ENCODE measurements around the gene SBF2. TPM values are rescaled to one million over a fixed set of nuclear protein-coding genes. Genes with fewer than 3 reads are reported as not detected.

Gene SBF2
- total and polyA plus RNA-seq, 9 of the 15 experiments (the other 6 are each of a cell fraction or from before 2014, with no cell fraction given), result 0.80 to 9.5 (median 5.0) TPM

GRCh38 chr11:9739123-9739900, 554.7 kb downstream of the SBF2 start:
- no peak overlapping the region for H3K4me2 ChIP-seq (ENCODE audit: insufficient read depth, low read length)
- in situ Hi-C loops (cut with MboI), result no loop called here
- no peak for TF ChIP-seq DIDO1 (tag; IDR thresholded peaks at IDR 0.05; ENCODE audit: low read depth)
- TF ChIP-seq GMEB1 (CRISPR knock-in tag; IDR thresholded peaks at IDR 0.05), result no peak
- TF ChIP-seq HDAC8 (tag; IDR thresholded peaks at IDR 0.05), result no peak
- no peak for TF ChIP-seq ZNF668 (CRISPR knock-in tag; IDR thresholded peaks at IDR 0.05)
- TF ChIP-seq SNRNP70 (optimal IDR thresholded peaks at IDR 0.05; ENCODE audit: low read depth, low read length), result no peak
- TF ChIP-seq ZNF197 (CRISPR knock-in tag; IDR thresholded peaks at IDR 0.05; ENCODE audit: low read depth), result no peak
- no peak for TF ChIP-seq USF2 (CRISPR knock-in tag; IDR thresholded peaks at IDR 0.05)
- TF ChIP-seq THRAP3 (IDR thresholded peaks at IDR 0.05; ENCODE audit: borderline replicate concordance), result no peak
- TF ChIP-seq ZC3H4 (CRISPR knock-in tag; IDR thresholded peaks at IDR 0.05; ENCODE audit: borderline replicate concordance), result no peak
- no peak for TF ChIP-seq ZNF143 (CRISPR knock-in tag; IDR thresholded peaks at IDR 0.05)
- TF ChIP-seq ZNF431 (CRISPR knock-in tag; IDR thresholded peaks at IDR 0.05), result no peak
- TF ChIP-seq BACH1 (tag; IDR thresholded peaks at IDR 0.05), result no peak
- no peak for TF ChIP-seq L3MBTL2 (IDR thresholded peaks at IDR 0.05)
- no peak for TF ChIP-seq NR1H2 (CRISPR knock-in tag; IDR thresholded peaks at IDR 0.05)
- no peak for TF ChIP-seq TSHZ1 (CRISPR knock-in tag; IDR thresholded peaks at IDR 0.05)
- TF ChIP-seq ILK (tag; IDR thresholded peaks at IDR 0.05; ENCODE audit: borderline replicate concordance, low read depth), result no peak
- no peak for TF ChIP-seq ZEB2 (IDR thresholded peaks at IDR 0.05)

More at GRCh38 chr11:9739123-9739900, 554.7 kb downstream of the SBF2 start:
- Histone ChIP-seq H4K20me1 (replicated peaks; ENCODE audit: control insufficient read depth, insufficient read depth, low read length) (no peaks in the 10 kb centered on the region), H3K79me2 (ENCODE audit: control insufficient read depth, insufficient read depth, low read length) (no peaks in the 10 kb centered on the region), H3K27me3 (ENCODE audit: control insufficient read depth in 2 of 2, insufficient read depth in 2 of 2, low read length in 2 of 2) (no peaks in the 10 kb centered on the region), H3K36me3 (ENCODE audit: control insufficient read depth, insufficient read depth, low read length) (no peaks in the 10 kb centered on the region), H3K9me3 (replicated peaks; ENCODE audit: control insufficient read depth, insufficient read depth, low read depth, low read length) (peaks cover 7% of the 10 kb centered on the region), H3K9me1 (ENCODE audit: control insufficient read depth, insufficient read depth, low read length) (no peaks in the 10 kb centered on the region), H2AFZ (ENCODE audit: low read depth, low read length) (no peak overlapping the region), H3K4me3 (no peak overlapping the region), H3K27ac (ENCODE audit: extremely low read depth, low read depth, low read length) (no peak overlapping the region), H3K4me1 (replicated peaks in 1 of 2; ENCODE audit: control insufficient read depth in 2 of 2, insufficient read depth in 2 of 2, low read length in 2 of 2) (no peaks in the 10 kb centered on the region), H3K9ac (ENCODE audit: insufficient read depth in 1 of 2, low read depth in 2 of 2, low read length in 2 of 2) (no peak overlapping the region)
- ATAC-seq (no peak), FAIRE-seq (no peak), DNase-seq (ENCODE audit: extremely low read depth in 1 of 4, low spot score in 3 of 4) (no peak)
- ChIA-PET POLR2A (no interaction called here), CTCF (ENCODE audit: low intra/inter-chr PET ratio) (no interaction called here)
- BruUV-seq (replicated peaks), result no TSS peak
- intact Hi-C loops (cut with micrococcal nuclease), result no loop called here
- 29% methylated on average over 4 of the region's 4 CpGs for WGBS (ENCODE audit: insufficient coverage, low coverage, missing lambda C conversion rate)
